OCI-LY7 (cell line): ENCODE data around the gene TGFBR2. TPM values are rescaled to one million over a fixed set of nuclear protein-coding genes. Genes with fewer than 3 reads are reported as not detected.

Source experiments
- BruUV-seq: library from RNA; stranded (reverse); fragments of 400-500 nt; replicated peaks from 2 replicates; lab custom pipeline; 2021; lab: Mats Ljungman, UMichigan
- CTCF ChIA-PET: fragments of 300-600 bp; sonication (Branson Sonifier 250); formaldehyde crosslinking; loops from one replicate; lab custom pipeline; 2022; ENCODE audit warnings: antibody characterized with exemption; ENCODE audit not compliant: unreplicated experiment; lab: Charles Lee
- POLR2A ChIA-PET: fragments of 300-600 bp; sonication (Branson Sonifier 250); formaldehyde crosslinking; loops from one replicate; lab custom pipeline; 2022; ENCODE audit warnings: antibody characterized with exemption; lab: Charles Lee
- DNase-seq: peaks from one replicate; pipeline ENCODE4 v3.0.0-alpha.2; 2015; ENCODE audit warnings: low spot score
- H2AFZ ChIP-seq: fragments of 200-600 bp; sonication (generic), shearing (Covaris generic); 2 replicates; pipeline ENCODE4 v1.6.1; 2014; ENCODE audit warnings: mild to moderate bottlenecking, antibody characterized with exemption, low read length, moderate library complexity
- H3K27ac ChIP-seq: fragments of 200-600 bp; sonication (generic); 2 replicates; pipeline ENCODE4 v1.5.1; 2014; ENCODE audit warnings: mixed run types, low read depth, mild to moderate bottlenecking, moderate library complexity, low read length, inconsistent platforms; ENCODE audit not compliant: poor library complexity, severe bottlenecking
- H3K36me3 ChIP-seq: fragments of 200-600 bp; sonication (generic); 2 replicates; pipeline ENCODE4 v1.6.1; 2014; ENCODE audit warnings: mild to moderate bottlenecking, antibody characterized with exemption, low read length, moderate library complexity, mixed read lengths; ENCODE audit not compliant: insufficient read depth
- H3K4me1 ChIP-seq: fragments of 200-600 bp; sonication (generic); 2 replicates; pipeline ENCODE4 v1.5.1; 2014; ENCODE audit warnings: mild to moderate bottlenecking, low read length; ENCODE audit not compliant: insufficient read depth, poor library complexity, severe bottlenecking
- H3K4me2 ChIP-seq: fragments of 200-600 bp; sonication (generic); 2 replicates; pipeline ENCODE4 v1.6.1; 2014; ENCODE audit warnings: mild to moderate bottlenecking, low read length
- H3K4me3 ChIP-seq: fragments of 200-600 bp; sonication (generic); 2 replicates; pipeline ENCODE4 v1.5.1; 2014; ENCODE audit warnings: mild to moderate bottlenecking, low read depth, low read length; ENCODE audit not compliant: poor library complexity, severe bottlenecking
- H3K79me2 ChIP-seq: fragments of 200-600 bp; sonication (generic); 2 replicates; pipeline ENCODE4 v1.6.1; 2016; ENCODE audit warnings: low read depth, mild to moderate bottlenecking, low read length, moderate library complexity, mixed read lengths; ENCODE audit not compliant: insufficient read depth
- H3K9me2 ChIP-seq: fragments of 200-600 bp; sonication (generic); 2 replicates; pipeline ENCODE4 v1.6.1; 2016; ENCODE audit warnings: mild to moderate bottlenecking, low read length, mixed read lengths; ENCODE audit not compliant: insufficient read depth
- H3K9me3 ChIP-seq: fragments of 200-600 bp; sonication (generic); 2 replicates; pipeline ENCODE4 v1.6.1; 2014; ENCODE audit warnings: mild to moderate bottlenecking, mixed run types, low read length, mixed read lengths
- H4K20me1 ChIP-seq: fragments of 200-600 bp; sonication (generic); 2 replicates; pipeline ENCODE4 v1.6.1; 2014; ENCODE audit warnings: mild to moderate bottlenecking, antibody characterized with exemption, low read length, moderate library complexity, mixed read lengths; ENCODE audit not compliant: insufficient read depth
- CTCF ChIP-seq: fragments of 200-600 bp; sonication (generic); conservative IDR thresholded peaks from 2 replicates; pipeline ENCODE4 v1.5.1; 2014; ENCODE audit warnings: mild to moderate bottlenecking, antibody characterized with exemption, low read length, moderate library complexity, mixed read lengths
- EZH2phosphoT487 ChIP-seq: fragments of 200-600 bp; sonication (generic); IDR thresholded peaks from 2 replicates; pipeline ENCODE4 v1.6.1; 2018; ENCODE audit warnings: low read depth, borderline replicate concordance, mild to moderate bottlenecking, mixed run types, antibody characterized with exemption, low read length, moderate library complexity, mixed read lengths
- intact Hi-C: fragments of 100-400 bp; cut with micrococcal nuclease; formaldehyde crosslinking; loops from one replicate; pipeline ENCODE4 v1.10.0; 2022; ENCODE audit not compliant: unreplicated experiment
- total RNA-seq, 2 experiments: library from RNA; depleted of rRNA in 1 of 2; stranded (reverse); fragments of >200 nt in 1 of 2; shearing (Covaris generic) in 1 of 2; gene quantifications; 2 replicates each; pipeline ENCODE4 v1.2.3, GENCODE V29; 2014 to 2022

Gene TGFBR2
- total RNA-seq, 2 experiments from 2014 or later, result 25.2 to 28.1 TPM

DNA sequence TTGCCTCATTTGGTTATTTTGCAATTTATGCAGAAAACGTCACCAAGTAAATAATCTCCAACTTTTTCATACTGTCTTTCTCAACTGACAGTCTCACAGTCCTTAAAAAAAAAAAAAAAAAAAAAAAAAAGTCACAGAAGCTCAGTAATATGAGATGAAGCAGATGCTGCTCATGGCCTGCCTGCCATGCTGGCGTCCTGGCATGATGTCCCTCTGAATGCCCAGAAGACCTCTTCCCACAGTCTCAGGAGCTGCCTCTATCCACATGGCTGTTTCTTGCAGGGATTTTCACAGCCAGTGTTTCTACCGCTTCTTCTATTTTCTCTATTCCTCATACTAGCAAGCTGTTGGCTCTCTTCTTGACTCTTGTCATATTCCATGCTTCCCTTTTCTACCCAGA is 87.7 kb downstream of the TGFBR2 start:
- H3K4me2 ChIP-seq, result no peak overlapping the region
- intact Hi-C loops, result loop anchor here (5.0 to 10.0 kb wide), 4 partner anchors 172 to 682 kb away; no protein-coding TSS in a partner anchor
- H3K4me3 ChIP-seq, result no peak overlapping the region
- no peak for TF ChIP-seq EZH2phosphoT487
- no peak for TF ChIP-seq CTCF
- no peak overlapping the region for H3K27ac ChIP-seq
- H3K9me2 ChIP-seq, result no peaks in the 10 kb centered on the region
- ChIA-PET POLR2A (interaction anchor here (0.6 to 1.0 kb wide), 7 partner anchors 32 to 417 kb away, joined by 3 to 9 read pairs (median 5); no protein-coding TSS in a partner anchor), CTCF (interaction anchor here (0.8 kb wide), 1 partner anchor 236 kb away, joined by 3 read pairs; no protein-coding TSS in a partner anchor)
- peaks cover 80% of the 10 kb centered on the region for H3K36me3 ChIP-seq
- no peak for DNase-seq
- no peaks in the 10 kb centered on the region for H3K79me2 ChIP-seq
- no peak overlapping the region for H2AFZ ChIP-seq
- H4K20me1 ChIP-seq, result peaks cover 4% of the 10 kb centered on the region; the same call in 1 of the 2 replicates
- H3K4me1 ChIP-seq, result peaks cover 7% of the 10 kb centered on the region
- no peaks in the 10 kb centered on the region for H3K9me3 ChIP-seq
- BruUV-seq, result no TSS peak

- TF ChIP-seq EZH2phosphoT487 (no peak), CTCF (no peak)
- ChIA-PET POLR2A (interaction anchor here (0.6 to 1.3 kb wide), 5 partner anchors 9 to 312 kb away, joined by 3 to 6 read pairs (median 4); no protein-coding TSS in a partner anchor), CTCF (no interaction called here)
- no peak overlapping the region for H3K4me3 ChIP-seq
- H3K4me2 ChIP-seq, result no peak overlapping the region
- H2AFZ ChIP-seq, result no peak overlapping the region
- H3K27ac ChIP-seq, result no peak overlapping the region
- no peaks in the 10 kb centered on the region for H3K79me2 ChIP-seq
- BruUV-seq, result no TSS peak
- H3K9me2 ChIP-seq, result no peaks in the 10 kb centered on the region
- no peak for DNase-seq
- intact Hi-C loops, result loop anchor here (5.0 to 10.0 kb wide), 4 partner anchors 172 to 682 kb away; no protein-coding TSS in a partner anchor
- no peaks in the 10 kb centered on the region for H3K9me3 ChIP-seq
- H4K20me1 ChIP-seq, result peaks cover 4% of the 10 kb centered on the region; the same call in 1 of the 2 replicates
- H3K36me3 ChIP-seq, result peaks cover 74% of the 10 kb centered on the region
- peaks cover 7% of the 10 kb centered on the region for H3K4me1 ChIP-seq
Observed at GRCh38 chr3:30694668-30695067, 88.3 kb downstream of the TGFBR2 start.
